ENCODE data around the gene CLEC1A. TPM values are rescaled to one million over a fixed set of nuclear protein-coding genes. Genes with fewer than 3 reads are reported as not detected.

Gene CLEC1A
- total RNA-seq, 1 experiment from 2014 or later = not detected

DNA sequence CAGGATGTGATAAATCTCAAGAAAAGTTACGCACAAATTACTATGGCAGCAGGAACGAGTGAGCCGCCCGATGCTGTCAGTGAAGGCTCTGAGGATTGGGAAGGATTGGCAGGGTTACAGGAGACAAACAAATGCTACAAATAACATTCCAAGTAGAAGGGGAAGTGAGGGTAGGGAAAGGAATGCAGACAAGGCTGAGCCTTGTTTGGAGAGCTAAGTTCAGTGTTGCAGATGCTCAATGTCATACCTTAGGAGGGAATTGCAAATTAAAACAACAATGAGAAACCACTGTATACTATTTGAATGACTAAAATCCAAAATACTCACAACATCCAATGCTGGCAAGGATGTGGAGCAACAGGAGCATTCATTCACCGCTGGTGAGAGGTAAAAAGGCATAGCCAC is 67.0 kb downstream of the CLEC1A start (continued):
- no peak for TF ChIP-seq SRF (IDR thresholded peaks at IDR 0.05; ENCODE audit: low read depth)
- TF ChIP-seq CEBPB (IDR thresholded peaks at IDR 0.05; ENCODE audit: low read depth) = no peak
- TF ChIP-seq CBX3 (IDR thresholded peaks at IDR 0.05; ENCODE audit: low read depth) = no peak
- TF ChIP-seq, protein P1, sequence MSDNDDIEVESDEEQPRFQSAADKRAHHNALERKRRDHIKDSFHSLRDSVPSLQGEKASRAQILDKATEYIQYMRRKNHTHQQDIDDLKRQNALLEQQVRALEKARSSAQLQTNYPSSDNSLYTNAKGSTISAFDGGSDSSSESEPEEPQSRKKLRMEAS (IDR thresholded peaks at IDR 0.05) = no peak

DNA sequence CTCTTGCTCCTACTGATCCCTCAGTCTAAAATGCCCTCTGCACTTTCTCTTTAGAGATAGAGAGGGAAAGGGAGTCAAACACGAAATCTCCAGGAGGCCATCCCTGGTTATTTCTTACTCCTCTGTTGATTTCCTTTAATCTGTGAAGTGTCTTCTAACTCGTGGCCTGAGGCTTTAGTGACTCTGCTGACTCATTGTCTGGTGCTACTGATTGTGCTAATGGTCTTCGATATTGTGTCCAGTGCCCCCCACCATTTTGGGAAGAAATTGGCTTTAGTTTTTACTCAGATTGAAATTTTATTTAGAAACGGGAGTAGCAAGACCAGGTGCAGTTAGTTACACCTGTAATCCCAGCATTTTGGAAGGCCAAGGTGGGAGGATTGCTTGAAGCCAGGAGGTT is 67.5 kb downstream of the CLEC1A start:
- no TSS peak for BruUV-seq (replicated peaks)
- CTCF ChIA-PET = no interaction called here
- no peak overlapping the region for H3K27ac ChIP-seq (ENCODE audit: low read depth, low read length)
- no peak overlapping the region for H3K9ac ChIP-seq (ENCODE audit: low read length)
- H3K4me2 ChIP-seq (ENCODE audit: low read length) = no peak overlapping the region
- no peaks in the 10 kb centered on the region for H3K27me3 ChIP-seq (ENCODE audit: insufficient read depth, low read length)
- H3K4me1 ChIP-seq (ENCODE audit: control insufficient read depth in 1 of 2, insufficient read depth in 2 of 2, low read length in 2 of 2) = no peaks in the 10 kb centered on the region
- H4K20me1 ChIP-seq (ENCODE audit: insufficient read depth) = no peaks in the 10 kb centered on the region
- no peak overlapping the region for H3K4me3 ChIP-seq (replicated peaks in 1 of 2; ENCODE audit: low read depth in 1 of 2, low read length in 2 of 2)
- RAD21 ChIA-PET (ENCODE audit: low non-redundant PET in 1 of 2, low total read pairs in 2 of 2, uncharacterized antibody in 2 of 2, unreplicated experiment in 2 of 2) = no interaction called here
- no peak for DNase-seq (ENCODE audit: low read depth, low spot score)
- POLR2A ChIA-PET = no interaction called here
- no peaks in the 10 kb centered on the region for H3K79me2 ChIP-seq (ENCODE audit: insufficient read depth, low read length)
- ATAC-seq = no peak
- no peaks in the 10 kb centered on the region for H3K9me3 ChIP-seq (ENCODE audit: control insufficient read depth in 1 of 2, insufficient read depth in 1 of 2, low read depth in 1 of 2, low read length in 2 of 2)
- no peak overlapping the region for H2AFZ ChIP-seq (ENCODE audit: low read depth, low read length, poor library complexity, severe bottlenecking)
- TF ChIP-seq YY1 (IDR thresholded peaks at IDR 0.05; ENCODE audit: extremely low read depth, insufficient replicate concordance, low read depth, low read length) (no peak), ELF1 (IDR thresholded peaks at IDR 0.05; ENCODE audit: borderline replicate concordance, low read depth) (no peak), SRF (IDR thresholded peaks at IDR 0.05; ENCODE audit: low read depth) (no peak), ZNF274 (IDR thresholded peaks at IDR 0.05; ENCODE audit: low read depth, low read length) (no peak), SIN3A (IDR thresholded peaks at IDR 0.05; ENCODE audit: low read depth) (no peak), CBX3 (IDR thresholded peaks at IDR 0.05; ENCODE audit: low read depth) (no peak), JUND (IDR thresholded peaks at IDR 0.05) (no peak), POLR2AphosphoS5 (IDR thresholded peaks at IDR 0.05; ENCODE audit: low read depth, low read length) (no peak), SP1 (IDR thresholded peaks at IDR 0.05; ENCODE audit: low read depth) (no peak), FOSL1 (IDR thresholded peaks at IDR 0.05; ENCODE audit: low read depth) (no peak), RAD21 (IDR thresholded peaks at IDR 0.05; ENCODE audit: low read depth) (no peak)
- TF ChIP-seq, protein P2, sequence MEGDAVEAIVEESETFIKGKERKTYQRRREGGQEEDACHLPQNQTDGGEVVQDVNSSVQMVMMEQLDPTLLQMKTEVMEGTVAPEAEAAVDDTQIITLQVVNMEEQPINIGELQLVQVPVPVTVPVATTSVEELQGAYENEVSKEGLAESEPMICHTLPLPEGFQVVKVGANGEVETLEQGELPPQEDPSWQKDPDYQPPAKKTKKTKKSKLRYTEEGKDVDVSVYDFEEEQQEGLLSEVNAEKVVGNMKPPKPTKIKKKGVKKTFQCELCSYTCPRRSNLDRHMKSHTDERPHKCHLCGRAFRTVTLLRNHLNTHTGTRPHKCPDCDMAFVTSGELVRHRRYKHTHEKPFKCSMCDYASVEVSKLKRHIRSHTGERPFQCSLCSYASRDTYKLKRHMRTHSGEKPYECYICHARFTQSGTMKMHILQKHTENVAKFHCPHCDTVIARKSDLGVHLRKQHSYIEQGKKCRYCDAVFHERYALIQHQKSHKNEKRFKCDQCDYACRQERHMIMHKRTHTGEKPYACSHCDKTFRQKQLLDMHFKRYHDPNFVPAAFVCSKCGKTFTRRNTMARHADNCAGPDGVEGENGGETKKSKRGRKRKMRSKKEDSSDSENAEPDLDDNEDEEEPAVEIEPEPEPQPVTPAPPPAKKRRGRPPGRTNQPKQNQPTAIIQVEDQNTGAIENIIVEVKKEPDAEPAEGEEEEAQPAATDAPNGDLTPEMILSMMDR (IDR thresholded peaks at IDR 0.05 in 2 of 3, conservative IDR thresholded peaks at IDR 0.05 in 1 of 3; ENCODE audit: borderline replicate concordance in 1 of 3, insufficient read depth in 1 of 3, low read depth in 2 of 3, low read length in 2 of 3) = no peak
- TF ChIP-seq, protein P3, sequence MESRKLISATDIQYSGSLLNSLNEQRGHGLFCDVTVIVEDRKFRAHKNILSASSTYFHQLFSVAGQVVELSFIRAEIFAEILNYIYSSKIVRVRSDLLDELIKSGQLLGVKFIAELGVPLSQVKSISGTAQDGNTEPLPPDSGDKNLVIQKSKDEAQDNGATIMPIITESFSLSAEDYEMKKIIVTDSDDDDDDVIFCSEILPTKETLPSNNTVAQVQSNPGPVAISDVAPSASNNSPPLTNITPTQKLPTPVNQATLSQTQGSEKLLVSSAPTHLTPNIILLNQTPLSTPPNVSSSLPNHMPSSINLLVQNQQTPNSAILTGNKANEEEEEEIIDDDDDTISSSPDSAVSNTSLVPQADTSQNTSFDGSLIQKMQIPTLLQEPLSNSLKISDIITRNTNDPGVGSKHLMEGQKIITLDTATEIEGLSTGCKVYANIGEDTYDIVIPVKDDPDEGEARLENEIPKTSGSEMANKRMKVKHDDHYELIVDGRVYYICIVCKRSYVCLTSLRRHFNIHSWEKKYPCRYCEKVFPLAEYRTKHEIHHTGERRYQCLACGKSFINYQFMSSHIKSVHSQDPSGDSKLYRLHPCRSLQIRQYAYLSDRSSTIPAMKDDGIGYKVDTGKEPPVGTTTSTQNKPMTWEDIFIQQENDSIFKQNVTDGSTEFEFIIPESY (IDR thresholded peaks at IDR 0.05; ENCODE audit: extremely low read depth, insufficient replicate concordance, low read length) = no peak
- intact Hi-C loops (cut with micrococcal nuclease) = loop anchor here (10.0 kb wide), 1 partner anchor 733 kb away; no protein-coding TSS in a partner anchor
- no peaks in the 10 kb centered on the region for H3K36me3 ChIP-seq (ENCODE audit: control insufficient read depth in 1 of 2, insufficient read depth in 2 of 2, low read length in 2 of 2)
- H3K9me2 ChIP-seq (ENCODE audit: insufficient read depth) = no peaks in the 10 kb centered on the region
